Measurements from ENCODE around the gene VAPA.

VAPA gene

GRCh38 chr18:9965711-9966624 lies 52.2 kb downstream of the VAPA start:
- TF ChIP-seq CTCF (IDR thresholded peaks at IDR 0.05; ENCODE audit: borderline replicate concordance, insufficient read depth, low read depth, low read length): no peak
- H3K4me3 ChIP-seq (ENCODE audit: low read depth, low read length): no peak overlapping the region

- H3K4me3 ChIP-seq (ENCODE audit: low read depth, low read length): no peak overlapping the region
- no peak for TF ChIP-seq CTCF (IDR thresholded peaks at IDR 0.05; ENCODE audit: borderline replicate concordance, insufficient read depth, low read depth, low read length)
Observed at GRCh38 chr18:9968081-9968848, 54.4 kb downstream of the VAPA start.

GRCh38 chr18:9969247-9969646 lies 55.4 kb downstream of the VAPA start:
- H3K4me3 ChIP-seq (ENCODE audit: low read depth, low read length): no peak overlapping the region
- TF ChIP-seq CTCF (IDR thresholded peaks at IDR 0.05; ENCODE audit: borderline replicate concordance, insufficient read depth, low read depth, low read length): no peak

- H3K4me3 ChIP-seq (ENCODE audit: low read depth, low read length): no peak overlapping the region
- peak; percentile 53; the same call in 1 of the 2 replicates for TF ChIP-seq CTCF (IDR thresholded peaks at IDR 0.05; ENCODE audit: borderline replicate concordance, insufficient read depth, low read depth, low read length)
Observed at GRCh38 chr18:9971313-9971920, 57.6 kb downstream of the VAPA start.

DNA sequence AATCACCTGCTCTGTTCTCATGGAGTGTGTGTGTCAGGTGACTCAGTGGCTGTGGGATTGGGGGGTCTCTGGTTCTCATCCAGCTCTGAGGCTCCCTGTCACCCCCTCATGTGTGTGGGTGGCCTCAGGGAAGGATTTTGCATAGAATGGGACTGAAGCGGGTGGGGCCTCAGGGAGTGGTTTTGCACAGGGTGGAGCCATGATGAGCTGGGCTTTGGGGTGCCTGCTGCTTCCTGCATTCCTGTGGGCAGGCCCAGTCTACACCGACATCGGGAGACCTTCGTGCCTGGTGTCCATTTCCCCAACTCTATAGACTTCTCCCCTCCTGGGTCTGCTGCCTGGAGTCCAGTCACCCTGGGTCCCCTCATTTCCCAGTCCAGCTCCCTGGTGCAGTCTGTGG lies 59.7 kb downstream of the VAPA start:
- H3K4me3 ChIP-seq (ENCODE audit: low read depth, low read length): no peak overlapping the region
- no peak for TF ChIP-seq CTCF (IDR thresholded peaks at IDR 0.05; ENCODE audit: borderline replicate concordance, insufficient read depth, low read depth, low read length)

- no peak overlapping the region for H3K4me3 ChIP-seq (ENCODE audit: low read depth, low read length)
- no peak for TF ChIP-seq CTCF (IDR thresholded peaks at IDR 0.05; ENCODE audit: borderline replicate concordance, insufficient read depth, low read depth, low read length)
Observed at GRCh38 chr18:9974279-9974915, 60.6 kb downstream of the VAPA start.
